HG03196 (cell line): ENCODE measurements around the gene COL6A5.
"Not testable (repeated sequence)": the region's sequence is repeated elsewhere in the genome, so short reads cannot be mapped to it uniquely, and the experiment has no call there.

Source experiments
- ATAC-seq: cut with Tn5 transposase; IDR thresholded peaks from one replicate; pipeline ENCODE4 v1.9.1; 2021; ENCODE audit not compliant: unreplicated experiment

The COL6A5 gene, protein sequence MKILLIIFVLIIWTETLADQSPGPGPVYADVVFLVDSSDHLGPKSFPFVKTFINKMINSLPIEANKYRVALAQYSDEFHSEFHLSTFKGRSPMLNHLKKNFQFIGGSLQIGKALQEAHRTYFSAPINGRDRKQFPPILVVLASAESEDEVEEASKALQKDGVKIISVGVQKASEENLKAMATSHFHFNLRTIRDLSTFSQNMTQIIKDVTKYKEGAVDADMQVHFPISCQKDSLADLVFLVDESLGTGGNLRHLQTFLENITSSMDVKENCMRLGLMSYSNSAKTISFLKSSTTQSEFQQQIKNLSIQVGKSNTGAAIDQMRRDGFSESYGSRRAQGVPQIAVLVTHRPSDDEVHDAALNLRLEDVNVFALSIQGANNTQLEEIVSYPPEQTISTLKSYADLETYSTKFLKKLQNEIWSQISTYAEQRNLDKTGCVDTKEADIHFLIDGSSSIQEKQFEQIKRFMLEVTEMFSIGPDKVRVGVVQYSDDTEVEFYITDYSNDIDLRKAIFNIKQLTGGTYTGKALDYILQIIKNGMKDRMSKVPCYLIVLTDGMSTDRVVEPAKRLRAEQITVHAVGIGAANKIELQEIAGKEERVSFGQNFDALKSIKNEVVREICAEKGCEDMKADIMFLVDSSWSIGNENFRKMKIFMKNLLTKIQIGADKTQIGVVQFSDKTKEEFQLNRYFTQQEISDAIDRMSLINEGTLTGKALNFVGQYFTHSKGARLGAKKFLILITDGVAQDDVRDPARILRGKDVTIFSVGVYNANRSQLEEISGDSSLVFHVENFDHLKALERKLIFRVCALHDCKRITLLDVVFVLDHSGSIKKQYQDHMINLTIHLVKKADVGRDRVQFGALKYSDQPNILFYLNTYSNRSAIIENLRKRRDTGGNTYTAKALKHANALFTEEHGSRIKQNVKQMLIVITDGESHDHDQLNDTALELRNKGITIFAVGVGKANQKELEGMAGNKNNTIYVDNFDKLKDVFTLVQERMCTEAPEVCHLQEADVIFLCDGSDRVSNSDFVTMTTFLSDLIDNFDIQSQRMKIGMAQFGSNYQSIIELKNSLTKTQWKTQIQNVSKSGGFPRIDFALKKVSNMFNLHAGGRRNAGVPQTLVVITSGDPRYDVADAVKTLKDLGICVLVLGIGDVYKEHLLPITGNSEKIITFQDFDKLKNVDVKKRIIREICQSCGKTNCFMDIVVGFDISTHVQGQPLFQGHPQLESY (N-terminal part only)

DNA sequence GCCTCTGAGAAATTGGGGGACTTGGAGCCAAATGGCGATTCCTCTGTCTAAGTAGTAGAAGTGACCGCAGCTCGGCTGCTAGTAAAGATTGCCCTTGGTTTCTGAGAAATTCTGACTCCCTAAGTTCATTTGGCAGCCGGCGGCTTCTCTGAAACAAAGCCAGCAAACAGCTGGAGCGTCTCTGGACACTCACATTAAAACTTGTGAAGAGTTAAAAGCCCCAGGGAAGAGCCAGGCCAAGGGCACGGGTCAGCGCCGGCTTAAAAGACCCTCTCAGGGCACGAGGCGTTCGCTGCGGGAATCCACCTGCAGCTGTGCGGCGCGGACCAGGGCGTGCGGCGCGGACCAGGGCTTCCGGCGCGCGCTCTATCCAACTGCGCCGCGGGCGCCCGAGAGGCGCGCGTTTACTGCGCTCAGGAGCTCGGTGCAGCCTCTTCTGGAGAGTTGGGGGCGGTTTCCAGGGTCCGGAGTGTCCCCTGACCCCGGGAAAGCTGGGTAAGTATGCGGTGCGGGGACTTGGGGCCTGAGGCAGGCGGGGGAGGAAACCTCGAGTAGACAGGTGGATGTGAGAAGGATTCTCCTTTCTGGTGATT lies at the start of gene COL6A5:
Gene COL6A5 (plus strand): TSS at position 186 of the 593 bp plus-strand sequence. CDS start 27,967 bp downstream, outside the sequence.
- no peak for ATAC-seq

DNA sequence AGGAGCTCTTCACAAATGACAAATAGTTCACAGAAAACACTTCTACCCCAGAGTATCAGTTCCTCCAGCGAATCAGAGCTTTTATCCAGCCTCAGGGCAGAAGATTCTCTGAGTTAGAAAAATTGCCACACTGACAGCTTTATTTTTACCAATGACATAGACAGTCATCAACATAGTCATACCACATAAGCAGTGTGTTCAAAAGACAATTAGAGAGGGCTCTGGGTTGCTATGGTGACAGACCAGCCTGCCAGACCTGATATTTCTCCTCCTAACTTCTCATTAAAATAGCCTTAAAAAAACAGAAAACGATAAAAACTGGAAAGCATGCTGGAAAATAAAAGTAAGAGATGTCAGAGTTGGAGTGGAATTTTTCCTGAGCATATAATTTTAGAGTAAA lies 45.9 kb upstream of the COL6A5 start:
- no peak for ATAC-seq

GRCh38 chr3:130300888-130301287 lies 44.6 kb upstream of the COL6A5 start:
- no peak for ATAC-seq

DNA sequence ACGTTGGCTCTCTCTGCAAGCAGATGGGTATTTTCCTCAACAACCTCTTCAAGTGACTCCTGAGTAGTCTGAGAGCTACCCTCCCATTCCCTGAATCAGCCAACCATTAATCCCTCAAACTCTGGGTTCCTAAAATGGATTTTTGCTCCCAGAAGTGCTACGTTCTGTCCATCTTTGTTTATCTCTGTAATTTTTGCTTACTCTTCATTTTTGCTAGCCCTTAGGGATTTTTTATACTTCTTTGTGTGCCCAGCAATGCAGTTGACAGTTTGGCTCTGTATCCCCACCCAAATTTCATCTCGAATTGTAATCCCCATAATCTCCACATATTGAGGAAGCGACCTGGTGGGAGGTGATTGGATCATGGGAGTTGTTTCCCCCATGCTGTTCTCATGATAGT lies 35.4 kb upstream of the COL6A5 start:
- no peak for ATAC-seq

DNA sequence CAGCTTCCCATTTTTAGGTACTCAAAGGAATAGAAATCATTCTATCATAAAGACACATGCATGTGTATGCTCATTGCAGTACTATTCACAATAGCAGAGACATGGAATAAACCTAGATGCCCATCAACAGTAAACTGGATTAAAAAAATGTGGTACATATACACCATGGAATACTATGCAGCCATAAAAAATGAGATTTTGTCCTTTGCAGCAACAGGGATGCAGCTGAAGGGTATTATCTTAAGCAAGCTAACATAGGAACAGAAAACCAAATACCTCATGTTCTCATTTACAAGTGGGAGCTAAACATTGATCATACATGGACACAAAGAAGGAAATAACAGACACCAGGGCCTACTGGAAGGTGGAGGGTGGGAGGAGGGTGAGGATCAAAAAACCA lies 33.1 kb upstream of the COL6A5 start:
- no peak for ATAC-seq

DNA sequence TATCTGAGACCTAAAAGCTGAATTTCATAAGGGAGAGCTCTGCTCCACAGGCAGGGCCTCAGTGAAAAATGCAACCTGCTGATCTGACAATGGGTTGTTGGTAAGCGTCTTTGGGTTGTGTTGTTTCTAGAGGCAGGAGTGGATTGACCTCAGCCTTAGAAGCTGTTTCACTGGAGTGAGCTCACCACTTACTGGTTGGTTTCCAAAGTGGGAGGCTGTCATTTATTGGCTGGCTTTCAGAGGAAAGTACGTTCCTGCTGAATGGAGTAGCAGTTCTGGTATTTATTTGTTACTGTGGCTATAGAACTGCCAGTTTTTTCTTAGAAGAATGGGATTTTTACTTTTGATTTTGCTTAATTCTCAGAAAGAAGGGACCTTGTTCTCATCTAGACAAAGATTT lies 29.3 kb upstream of the COL6A5 start:
- no peak for ATAC-seq

GRCh38 chr3:130323503-130323902 lies 22.0 kb upstream of the COL6A5 start:
- ATAC-seq = no peak

- no peak for ATAC-seq
Observed at GRCh38 chr3:130340766-130341165, 4.7 kb upstream of the COL6A5 start.

DNA sequence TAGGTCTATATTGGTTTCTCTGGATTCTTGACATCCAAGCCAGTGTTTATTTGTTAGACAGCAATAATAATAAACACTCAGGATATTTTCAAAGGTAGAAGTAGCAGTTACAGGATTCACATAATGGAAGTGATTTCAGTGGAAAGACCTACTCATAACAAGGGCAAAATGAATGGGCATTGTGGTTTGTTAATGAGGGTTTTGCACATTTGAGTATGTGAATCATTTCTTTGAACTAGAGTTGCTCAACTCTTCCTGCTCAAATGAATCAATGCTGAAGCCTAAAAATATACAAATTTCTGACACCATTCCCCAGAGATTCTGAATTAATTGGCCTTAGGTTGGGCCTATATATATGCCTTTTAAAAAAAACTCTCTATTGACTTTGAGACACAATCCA lies 4.1 kb upstream of the COL6A5 start:
- no peak for ATAC-seq

DNA sequence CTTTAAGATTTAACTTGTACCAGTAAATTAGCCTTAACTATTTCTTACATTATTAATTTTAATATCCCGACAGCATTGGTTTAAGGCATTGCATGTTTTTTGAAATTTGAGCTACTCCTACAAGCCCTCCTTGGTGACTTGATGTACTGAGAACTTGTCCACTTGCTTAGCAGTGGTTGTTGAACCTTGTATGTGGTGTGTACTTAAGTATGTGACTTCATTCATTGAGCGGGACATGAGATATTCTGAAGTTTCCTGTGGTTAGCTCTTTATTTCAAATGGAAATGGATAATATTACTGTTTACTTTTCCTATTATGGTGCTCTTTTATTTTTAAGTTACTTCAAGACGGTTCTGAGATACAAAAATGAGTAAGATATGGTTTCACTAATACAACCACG lies 3.6 kb upstream of the COL6A5 start:
- no peak for ATAC-seq

- ATAC-seq = no peak
Observed at GRCh38 chr3:130342821-130343661, 2.4 kb upstream of the COL6A5 start.

- not testable (repeated sequence) for ATAC-seq
Observed at GRCh38 chr3:130348258-130348657, 2.8 kb downstream of the COL6A5 start.

- ATAC-seq = no peak
Observed at GRCh38 chr3:130354430-130354829, 9.0 kb downstream of the COL6A5 start.

DNA sequence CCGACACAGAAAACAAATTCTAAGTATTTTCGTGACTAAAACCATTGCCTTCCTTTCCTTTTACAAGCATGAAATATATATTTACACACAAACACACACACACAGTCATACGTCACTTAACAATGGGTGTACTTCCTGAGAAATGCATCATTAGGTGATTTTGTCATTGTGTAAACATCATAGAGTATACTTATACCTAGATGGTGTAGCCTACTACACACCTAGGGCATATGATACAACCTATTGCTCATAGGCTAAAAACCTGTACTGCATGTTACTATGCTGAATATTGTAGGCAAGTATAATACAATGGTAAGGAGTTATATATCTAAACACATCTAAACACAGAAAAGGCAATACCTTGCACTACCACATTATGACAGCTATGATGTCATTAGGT lies 28.6 kb downstream of the COL6A5 start:
- ATAC-seq = no peak

GRCh38 chr3:130374908-130375307 lies 29.4 kb downstream of the COL6A5 start:
- ATAC-seq = no peak

DNA sequence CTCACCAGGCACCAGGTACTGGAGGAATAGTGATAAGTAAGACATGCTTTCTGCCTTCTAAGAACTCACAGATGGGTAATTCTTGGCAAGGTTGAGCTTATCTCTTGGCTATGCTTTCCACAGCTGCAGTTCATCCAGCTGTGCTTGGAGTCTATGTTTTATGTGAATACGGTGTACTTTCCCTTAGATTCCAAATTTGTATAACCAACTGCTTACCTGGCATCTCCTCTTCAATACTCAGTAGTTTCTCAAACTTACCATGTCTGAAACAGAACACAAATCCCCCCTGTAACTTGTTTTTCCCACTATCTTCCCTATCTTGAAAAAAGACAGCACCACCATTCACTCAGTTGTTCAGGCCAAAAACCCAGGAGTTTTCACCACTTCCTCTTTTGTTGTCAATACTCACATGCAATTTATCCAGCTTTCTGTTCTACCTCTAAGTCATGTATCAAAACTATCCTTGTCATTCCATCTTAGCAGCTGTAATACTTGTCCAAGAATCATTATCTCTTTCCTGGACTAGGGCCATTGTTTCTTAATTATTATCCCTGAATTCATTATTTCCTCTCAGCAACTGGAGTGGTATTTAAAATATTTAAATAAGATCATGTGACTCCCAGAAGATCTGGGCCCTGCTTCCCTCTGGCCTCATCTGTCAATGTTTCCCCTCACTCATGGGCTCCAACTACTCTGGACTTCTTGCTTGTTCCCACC lies 32.6 kb downstream of the COL6A5 start:
- no peak for ATAC-seq

GRCh38 chr3:130378677-130379191 lies 33.3 kb downstream of the COL6A5 start:
- ATAC-seq = no peak

DNA sequence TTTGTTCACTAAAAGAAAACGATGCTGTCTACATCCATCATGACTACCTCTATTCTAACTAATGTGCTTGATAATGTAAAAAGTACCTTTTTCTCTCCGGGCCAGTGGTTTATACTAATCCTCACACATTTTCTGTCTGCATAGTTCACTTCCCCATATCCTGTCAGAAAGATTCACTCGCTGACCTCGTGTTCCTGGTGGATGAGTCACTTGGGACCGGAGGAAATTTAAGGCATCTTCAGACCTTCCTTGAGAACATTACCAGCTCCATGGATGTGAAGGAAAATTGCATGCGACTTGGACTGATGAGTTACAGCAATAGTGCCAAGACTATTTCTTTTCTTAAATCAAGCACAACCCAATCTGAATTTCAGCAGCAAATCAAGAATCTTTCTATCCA lies 33.8 kb downstream of the COL6A5 start:
- ATAC-seq = no peak

GRCh38 chr3:130380398-130380797 lies 34.9 kb downstream of the COL6A5 start:
- no peak for ATAC-seq
